GM21515 (cell line): ENCODE measurements around the gene NDUFA13.

ENCODE experiments used
- ATAC-seq: cut with Tn5 transposase; IDR thresholded peaks from one replicate; pipeline ENCODE4 v1.9.1; 2021; ENCODE audit not compliant: unreplicated experiment

NDUFA13 gene

DNA sequence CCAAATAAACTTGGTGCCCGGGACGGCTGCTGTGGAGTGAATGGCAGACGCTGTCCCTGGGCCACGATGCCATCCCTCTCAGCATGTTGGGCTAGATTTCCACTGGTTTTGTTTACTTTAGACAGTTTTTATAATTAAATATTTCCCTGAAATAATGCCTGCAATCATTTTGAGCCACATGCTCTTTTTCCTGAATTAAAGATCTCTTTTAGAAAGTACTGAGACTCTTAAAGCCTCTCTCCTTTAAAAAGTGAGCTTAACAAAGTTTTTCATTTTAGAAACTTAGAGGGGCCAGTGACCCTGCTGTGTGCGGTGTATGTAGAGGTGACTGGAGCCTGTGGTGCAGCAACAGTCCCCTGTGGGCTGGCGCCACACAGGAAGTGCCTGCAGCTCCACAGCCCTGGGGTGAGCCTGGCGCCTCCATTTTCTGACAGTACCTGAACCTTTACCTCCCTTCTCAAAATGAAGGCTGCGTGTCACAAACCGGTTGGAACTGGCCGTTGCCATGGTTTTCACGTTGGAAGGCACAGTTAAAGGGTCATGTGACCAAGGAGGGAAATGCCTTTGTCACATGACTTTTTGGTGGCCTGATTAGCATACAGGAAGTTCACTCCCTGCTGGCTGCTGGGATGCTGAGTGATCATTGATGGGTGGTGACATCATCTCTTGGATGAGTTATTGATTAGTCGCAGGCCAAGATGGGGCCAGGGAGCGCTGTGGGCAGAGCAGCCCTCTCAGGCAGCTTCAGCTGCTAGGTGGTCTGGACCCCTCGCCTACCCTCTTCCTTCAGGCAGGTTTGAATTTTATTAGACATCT lies 26.9 kb upstream of the NDUFA13 start:
- ATAC-seq, result peak; percentile 40

DNA sequence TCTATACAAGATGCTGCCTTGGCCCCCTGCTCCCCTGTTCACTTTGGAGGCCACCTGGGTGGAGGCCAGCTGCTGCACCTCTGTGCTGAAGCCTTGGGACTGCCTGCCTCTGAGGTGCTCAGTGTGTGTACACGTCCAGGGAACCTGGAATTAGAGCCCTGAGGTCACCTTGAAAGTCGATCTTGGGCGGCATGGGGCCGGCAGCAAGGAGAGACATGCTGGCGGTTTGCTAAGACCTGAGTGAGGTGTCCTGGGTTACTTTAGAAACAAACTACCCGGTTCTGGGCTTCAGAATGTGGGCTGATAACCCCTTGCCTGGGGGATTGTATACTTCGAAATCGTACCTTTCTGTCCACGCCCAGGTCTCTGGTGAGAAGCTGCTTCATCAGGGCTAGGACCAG lies 26.2 kb upstream of the NDUFA13 start:
- no peak for ATAC-seq

DNA sequence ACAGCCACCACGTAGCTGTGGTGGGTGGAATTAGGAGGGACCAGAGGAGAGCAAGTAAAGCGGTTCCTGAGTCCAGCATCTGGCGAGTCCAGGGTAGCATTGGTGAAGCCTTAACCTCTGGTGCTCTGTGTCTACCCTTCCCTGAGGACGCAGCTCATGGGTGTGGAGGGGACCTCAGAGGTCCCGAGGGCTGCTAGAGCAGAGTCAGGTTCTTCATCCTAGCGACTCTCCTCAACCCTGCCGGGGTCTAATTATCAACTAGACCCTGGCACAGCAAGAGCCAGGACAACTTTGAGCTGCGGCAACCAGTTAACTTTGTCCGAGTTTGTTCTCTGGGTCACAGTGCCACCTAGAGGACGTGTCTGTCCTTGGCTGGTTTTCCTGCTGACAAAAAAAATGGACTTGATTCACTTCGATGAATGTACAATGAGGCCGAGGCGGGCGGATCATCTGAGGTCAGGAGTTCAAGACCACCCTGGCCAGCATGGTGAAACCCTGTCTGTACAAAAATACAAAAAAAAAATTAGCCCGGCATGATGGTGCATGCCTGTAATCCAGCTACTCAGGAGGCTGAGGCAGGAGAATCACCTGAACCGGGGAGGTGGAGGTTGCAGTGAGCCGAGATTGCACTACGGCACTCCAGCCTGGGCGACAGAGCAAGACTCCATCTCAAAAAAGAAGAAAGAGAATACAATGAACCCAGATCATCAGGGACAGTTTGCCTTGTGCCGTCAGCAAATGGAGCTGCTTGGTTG lies 25.6 kb upstream of the NDUFA13 start:
- ATAC-seq, result no peak

GRCh38 chr19:19491321-19492025 lies 24.6 kb upstream of the NDUFA13 start:
- ATAC-seq, result no peak

DNA sequence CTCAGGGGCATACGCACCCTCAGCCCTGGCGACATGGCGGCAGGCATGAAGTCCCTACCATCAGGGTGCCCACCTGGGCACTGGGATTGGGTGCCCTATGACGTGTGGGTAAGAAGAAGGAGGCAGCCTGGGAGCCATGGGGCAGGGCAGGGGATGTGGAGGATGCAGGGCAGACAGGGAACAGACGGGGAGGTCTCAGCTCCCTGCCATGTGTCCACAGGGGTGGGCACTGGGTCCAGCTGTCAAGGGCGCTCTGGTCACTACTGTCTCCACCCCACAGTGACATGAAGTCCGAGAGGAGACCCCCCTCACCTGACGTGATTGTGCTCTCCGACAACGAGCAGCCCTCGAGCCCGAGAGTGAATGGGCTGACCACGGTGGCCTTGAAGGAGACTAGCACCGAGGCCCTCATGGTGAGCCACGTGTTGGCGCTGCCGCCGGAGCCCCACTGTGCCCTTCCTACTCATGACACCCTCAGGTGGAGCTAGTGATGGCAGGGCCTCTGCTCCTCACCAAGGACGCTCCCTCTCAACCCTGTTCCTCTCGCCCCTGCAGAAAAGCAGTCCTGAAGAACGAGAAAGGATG lies 23.9 kb upstream of the NDUFA13 start:
- ATAC-seq, result no peak

- ATAC-seq, result no peak
Measured at GRCh38 chr19:19493841-19494546, 22.0 kb upstream of the NDUFA13 start.

DNA sequence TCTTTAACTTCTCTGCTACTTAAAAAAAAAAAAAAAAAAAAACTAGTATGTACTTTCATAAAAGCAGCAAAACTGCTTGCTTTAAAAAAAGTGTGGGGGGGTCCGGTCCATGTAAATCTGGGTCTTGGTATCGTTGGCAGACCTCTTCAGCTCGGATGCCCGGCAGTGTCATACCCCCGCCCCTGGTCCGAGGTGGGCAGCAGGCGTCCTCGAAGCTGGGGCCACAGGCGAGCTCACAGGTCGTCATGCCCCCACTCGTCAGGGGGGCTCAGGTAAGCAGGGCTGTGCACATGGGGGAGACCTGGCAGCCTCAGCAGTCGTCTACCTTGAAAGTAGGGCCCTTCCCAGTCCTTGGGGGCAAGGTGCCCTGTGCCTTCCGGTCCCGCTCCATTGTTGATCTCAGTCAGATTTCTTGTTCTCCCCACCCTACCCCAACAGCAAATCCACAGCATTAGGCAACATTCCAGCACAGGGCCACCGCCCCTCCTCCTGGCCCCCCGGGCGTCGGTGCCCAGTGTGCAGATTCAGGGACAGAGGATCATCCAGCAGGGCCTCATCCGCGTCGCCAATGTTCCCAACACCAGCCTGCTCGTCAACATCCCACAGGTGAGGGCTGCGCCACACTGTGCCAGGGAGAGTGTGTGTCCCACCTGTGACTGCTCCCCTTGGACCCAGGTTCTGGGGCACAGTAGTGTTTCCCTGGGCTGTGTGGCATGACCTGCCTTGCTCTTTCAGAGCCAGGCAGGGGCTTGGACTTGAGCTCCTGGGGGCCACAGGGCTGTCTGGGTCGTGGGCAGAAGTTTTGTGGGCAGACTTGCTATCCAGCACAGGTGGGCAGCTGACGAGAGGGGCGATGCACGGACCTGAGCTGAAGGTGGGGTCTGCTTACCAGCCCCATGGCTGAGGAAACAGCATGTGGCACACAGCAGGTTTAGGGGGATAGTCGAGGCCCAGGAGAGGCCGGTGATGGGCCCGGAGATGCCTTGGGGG lies 20.1 kb upstream of the NDUFA13 start:
- ATAC-seq, result no peak

DNA sequence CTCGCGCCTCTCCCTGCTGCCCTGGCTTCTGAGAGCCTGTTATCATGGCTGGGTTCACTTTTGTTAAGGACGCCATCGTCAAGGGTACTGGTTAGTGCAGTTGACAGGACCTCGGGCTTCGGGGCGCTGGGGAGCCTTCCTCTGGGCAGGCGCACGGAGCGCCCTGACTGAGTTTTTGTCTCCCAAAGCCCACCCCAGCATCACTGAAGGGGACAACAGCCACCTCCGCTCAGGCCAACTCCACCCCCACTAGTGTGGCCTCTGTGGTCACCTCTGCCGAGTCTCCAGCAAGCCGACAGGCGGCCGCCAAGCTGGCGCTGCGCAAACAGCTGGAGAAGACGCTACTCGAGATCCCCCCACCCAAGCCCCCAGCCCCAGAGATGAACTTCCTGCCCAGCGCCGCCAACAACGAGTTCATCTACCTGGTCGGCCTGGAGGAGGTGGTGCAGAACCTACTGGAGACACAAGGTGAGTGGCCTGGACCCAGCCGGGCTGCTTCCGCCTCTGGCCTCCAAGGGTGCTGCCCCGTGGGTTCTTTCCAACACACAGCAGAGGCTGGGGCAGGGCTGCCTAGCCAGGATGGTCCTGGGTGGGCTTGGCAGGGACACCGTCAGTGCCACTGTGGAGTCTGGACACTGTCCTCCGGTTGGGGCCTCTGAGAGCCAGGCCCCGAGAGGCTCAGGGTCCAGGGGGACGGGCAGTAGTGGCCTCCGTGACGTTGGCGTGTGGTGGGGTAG lies 17.6 kb upstream of the NDUFA13 start:
- ATAC-seq, result no peak

DNA sequence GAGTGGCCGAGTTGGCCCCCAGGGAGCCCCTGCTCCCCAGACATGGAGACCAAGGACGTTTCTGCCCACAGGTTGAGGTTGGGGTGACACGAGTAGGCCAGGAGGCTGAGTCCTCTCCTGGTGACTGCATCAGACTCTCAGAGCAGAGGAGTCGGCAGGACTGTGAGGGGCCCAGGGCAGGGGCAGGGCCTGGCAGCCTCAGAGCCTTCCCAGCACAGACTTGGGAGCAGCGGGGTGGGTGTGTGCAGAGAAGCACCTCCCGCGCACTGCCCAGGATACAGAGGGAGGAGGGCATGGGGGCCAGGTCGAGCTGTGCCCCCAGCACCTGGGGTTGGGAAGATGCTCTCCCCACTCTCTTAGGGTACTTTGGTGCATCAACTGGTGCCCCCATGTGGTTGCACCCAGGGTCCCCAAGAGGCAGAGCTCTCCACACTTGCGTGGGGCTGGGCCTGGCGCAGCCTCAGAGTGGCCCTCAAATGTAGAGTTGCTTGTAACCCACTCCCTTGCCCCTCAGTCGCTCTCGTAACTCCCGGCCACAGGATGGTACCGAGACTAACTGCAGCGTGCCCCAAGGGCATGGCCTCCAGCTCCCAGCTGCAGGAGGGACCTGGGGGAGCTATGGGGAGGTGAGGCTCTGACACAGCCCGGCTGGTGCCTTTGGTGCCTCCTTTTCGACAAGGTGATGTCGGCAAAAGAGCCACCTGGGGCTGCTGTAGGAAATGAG lies 16.6 kb upstream of the NDUFA13 start:
- no peak for ATAC-seq

DNA sequence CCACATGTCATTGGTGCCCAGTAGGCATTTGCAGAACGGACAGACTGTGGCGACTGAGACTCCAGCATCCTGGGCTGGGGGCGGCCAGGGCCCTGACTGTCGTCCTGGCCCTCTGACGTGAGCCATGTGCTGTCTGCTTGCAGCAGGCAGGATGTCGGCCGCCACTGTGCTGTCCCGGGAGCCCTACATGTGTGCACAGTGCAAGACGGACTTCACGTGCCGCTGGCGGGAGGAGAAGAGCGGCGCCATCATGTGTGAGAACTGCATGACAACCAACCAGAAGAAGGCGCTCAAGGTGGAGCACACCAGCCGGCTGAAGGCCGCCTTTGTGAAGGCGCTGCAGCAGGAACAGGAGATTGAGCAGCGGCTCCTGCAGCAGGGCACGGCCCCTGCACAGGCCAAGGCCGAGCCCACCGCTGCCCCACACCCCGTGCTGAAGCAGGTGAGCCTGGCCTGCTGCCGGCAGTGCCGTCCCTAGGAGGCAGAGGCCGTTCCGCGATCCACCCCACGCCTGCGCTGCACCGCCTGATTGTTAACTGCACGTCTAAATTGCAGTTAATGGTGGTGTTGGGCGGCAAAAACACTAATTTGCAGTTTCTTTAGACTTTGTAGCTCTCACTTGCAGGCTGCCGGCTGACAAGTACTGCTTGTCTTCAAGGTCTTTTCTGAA lies 14.9 kb upstream of the NDUFA13 start:
- ATAC-seq, result no peak

DNA sequence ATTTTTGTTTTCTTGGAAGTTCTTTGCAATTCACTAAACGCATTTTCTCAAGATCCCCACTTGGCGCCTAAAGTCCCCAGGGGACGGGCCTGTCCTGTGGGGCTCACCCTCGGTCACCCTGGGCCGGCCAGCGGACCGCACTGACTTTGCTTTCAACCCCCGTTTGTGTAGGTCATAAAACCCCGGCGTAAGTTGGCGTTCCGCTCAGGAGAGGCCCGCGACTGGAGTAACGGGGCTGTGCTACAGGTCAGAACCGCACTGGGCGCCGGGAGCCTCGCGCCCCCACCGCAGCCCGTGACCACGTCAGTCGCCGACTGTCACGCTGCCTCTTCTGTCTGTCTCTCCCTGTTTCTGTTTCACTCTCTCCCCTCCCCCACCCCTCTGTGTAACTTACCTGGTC lies 14.2 kb upstream of the NDUFA13 start:
- ATAC-seq, result no peak

DNA sequence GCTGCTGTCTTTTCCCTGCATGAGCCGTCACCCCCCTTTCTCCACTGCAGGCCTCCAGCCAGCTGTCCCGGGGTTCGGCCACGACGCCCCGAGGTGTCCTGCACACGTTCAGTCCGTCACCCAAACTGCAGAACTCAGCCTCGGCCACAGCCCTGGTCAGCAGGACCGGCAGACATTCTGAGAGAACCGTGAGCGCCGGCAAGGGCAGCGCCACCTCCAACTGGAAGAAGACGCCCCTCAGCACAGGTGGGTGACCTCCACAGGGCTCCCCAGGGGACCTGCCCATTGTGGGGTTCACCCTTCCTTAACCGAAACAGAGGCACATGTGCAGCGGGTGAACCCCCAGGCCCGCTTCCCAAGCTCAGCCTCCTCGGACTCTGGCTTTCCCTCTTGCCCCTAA lies 13.7 kb upstream of the NDUFA13 start:
- no peak for ATAC-seq

GRCh38 chr19:19502808-19503602 lies 13.0 kb upstream of the NDUFA13 start:
- ATAC-seq, result no peak

- no peak for ATAC-seq
Measured at GRCh38 chr19:19504754-19505668, 11.0 kb upstream of the NDUFA13 start.

DNA sequence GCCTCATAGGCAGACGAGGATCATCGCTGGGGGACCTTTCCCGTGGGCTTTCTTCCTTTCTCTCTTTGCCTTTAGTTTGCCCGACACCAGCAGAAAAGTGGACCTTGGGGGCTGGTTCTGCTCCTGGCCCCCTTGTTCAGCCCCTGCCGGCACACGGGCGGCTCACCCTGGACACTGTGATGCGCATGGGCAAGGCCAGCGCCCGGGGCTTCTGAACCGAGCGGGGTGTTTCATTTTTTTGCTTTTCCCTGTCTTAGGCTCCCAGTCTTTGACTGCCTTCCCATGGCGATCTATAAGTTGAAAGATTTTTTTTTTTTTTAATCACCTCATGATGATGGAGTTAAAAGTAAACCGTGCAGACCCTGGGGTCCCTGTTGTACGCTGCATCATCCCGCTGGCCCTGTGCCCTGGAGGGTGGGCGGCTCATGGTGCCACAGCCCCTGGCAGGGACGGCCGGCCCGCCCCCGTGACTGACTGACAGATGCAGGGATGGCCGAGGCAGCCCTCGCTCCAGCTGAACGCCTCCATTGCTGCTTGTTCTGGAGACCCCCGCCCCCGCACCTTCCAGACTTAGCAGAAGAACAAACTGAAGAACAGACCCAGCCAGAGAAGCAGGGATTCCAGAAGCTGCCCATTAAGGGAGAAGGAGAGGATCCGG lies 10.2 kb upstream of the NDUFA13 start:
- no peak for ATAC-seq
